Measurements from ENCODE around the gene CRIP2. TPM values are rescaled to one million over a fixed set of nuclear protein-coding genes. Genes with fewer than 3 reads are reported as not detected.

CRIP2 gene
- polyA plus RNA-seq, 1 donor from 2014 or later: 214 TPM

DNA sequence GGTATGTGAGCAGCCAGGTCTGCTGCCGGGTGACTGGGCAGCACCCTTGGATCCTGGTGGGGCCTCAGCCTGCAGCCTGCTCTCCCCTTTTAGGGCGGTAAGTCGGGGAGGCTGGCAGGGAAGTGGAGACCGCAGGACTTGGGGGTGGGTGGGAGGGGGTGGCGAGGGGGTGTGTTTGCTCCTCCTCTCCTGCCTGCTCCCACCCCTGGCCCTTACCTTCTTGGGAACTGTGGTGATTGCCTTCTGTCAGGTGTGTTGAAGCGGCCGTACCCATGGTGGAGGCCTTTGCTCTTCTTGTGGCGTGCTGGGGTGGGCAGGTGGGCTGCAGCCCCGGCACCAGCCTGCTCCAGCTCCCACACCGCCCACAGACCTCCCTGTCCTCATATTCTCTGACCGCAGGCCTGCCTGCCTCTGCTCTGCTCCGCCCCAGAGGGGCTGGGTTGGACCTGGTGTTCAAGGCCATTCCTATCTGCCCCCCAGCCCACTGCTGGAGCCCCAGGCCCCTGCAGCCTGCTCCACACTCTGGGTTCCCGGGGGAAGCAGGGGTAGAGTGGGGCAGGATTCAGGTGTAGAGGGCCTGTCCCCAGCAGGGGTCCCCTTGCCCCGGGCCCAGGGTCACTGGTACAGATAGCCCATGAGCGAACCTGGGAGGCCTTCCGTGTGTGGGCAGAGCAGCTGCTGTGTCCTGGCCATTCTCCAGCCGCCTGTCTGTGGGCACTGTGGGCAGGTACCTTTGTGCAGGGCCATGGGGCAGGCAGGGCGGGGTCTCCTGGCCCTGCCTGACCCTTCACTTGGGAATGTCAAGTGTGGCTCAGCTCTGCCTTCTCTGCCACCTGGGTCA is 21.6 kb downstream of the CRIP2 start:
- Histone ChIP-seq H3K4me3 (ENCODE audit: low read length) (no peak overlapping the region), H4K20me1 (ENCODE audit: insufficient read depth) (no peaks in the 10 kb centered on the region), H3K27me3 (ENCODE audit: insufficient read depth, low read depth, low read length) (no peaks in the 10 kb centered on the region), H3K9me3 (ENCODE audit: low read length) (no peaks in the 10 kb centered on the region), H3K9ac (ENCODE audit: low read length) (no peak overlapping the region), H3K9me2 (ENCODE audit: insufficient read depth, low read length) (no peaks in the 10 kb centered on the region), H3K4me2 (ENCODE audit: low read length) (no peak overlapping the region), H3K27ac (ENCODE audit: low read length) (no peak overlapping the region), H3K79me2 (replicated peaks; ENCODE audit: insufficient read depth, low read length) (no peaks in the 10 kb centered on the region), H3K36me3 (ENCODE audit: insufficient read depth, low read length) (no peaks in the 10 kb centered on the region), H2AFZ (ENCODE audit: low read depth, low read length) (no peak overlapping the region), H3F3A (ENCODE audit: insufficient read depth, low read length, poor library complexity, severe bottlenecking) (no peaks in the 10 kb centered on the region)
- TF ChIP-seq POLR2AphosphoS5 (IDR thresholded peaks at IDR 0.05) (no peak), CTCF (IDR thresholded peaks at IDR 0.05; ENCODE audit: poor library complexity, severe bottlenecking) (no peak), REST (IDR thresholded peaks at IDR 0.05; ENCODE audit: borderline replicate concordance) (no peak), MXI1 (conservative IDR thresholded peaks at IDR 0.05; ENCODE audit: poor library complexity, severe bottlenecking) (no peak), EP300 (conservative IDR thresholded peaks at IDR 0.05; ENCODE audit: poor library complexity, severe bottlenecking) (no peak), RAD21 (conservative IDR thresholded peaks at IDR 0.05) (no peak), SMC3 (conservative IDR thresholded peaks at IDR 0.05; ENCODE audit: poor library complexity) (no peak), TAF1 (IDR thresholded peaks at IDR 0.05; ENCODE audit: low read depth) (no peak)

DNA sequence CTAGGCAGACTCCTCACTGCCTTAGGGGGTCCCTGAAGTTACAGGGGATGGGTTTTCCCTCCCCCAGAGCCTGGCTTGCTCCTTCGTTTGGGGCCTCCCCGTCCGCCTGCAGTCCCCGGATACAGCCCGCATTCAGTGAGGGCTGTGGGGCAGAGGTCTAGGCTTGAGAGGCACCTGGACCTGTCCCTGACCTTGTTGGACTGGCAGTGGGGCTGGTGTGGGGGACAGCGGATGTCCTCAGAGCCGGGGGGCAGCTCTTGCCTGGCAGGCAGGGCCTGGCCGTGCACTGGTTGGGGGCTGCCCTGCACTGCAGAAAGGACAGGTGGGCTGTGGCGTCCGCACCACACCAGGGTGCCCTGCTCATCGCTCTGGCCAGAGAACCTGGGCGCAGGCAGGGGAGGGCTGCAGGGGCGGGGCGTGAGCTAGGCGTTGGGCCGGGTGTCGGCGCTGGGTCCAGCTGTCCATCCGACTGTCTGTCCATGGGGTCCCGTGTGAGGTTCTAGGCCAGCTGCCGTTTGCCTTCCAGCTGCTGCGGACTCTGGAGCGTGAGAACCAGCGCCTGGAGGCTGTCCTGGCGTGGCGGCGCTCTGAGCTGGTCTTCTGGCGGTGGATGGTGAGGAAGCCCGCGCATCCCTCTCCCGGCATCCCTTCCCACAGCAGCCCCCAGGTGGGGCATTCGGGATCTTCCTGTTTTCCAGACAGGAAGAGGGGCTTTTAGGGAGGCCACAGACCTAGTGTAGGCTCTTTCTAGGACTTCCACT is 22.4 kb downstream of the CRIP2 start:
- H3K79me2 ChIP-seq (replicated peaks; ENCODE audit: insufficient read depth, low read length): no peaks in the 10 kb centered on the region
- no peaks in the 10 kb centered on the region for H3K9me2 ChIP-seq (ENCODE audit: insufficient read depth, low read length)
- H3K36me3 ChIP-seq (ENCODE audit: insufficient read depth, low read length): no peaks in the 10 kb centered on the region
- H2AFZ ChIP-seq (ENCODE audit: low read depth, low read length): no peak overlapping the region
- no peaks in the 10 kb centered on the region for H3K27me3 ChIP-seq (ENCODE audit: insufficient read depth, low read depth, low read length)
- H3F3A ChIP-seq (ENCODE audit: insufficient read depth, low read length, poor library complexity, severe bottlenecking): no peaks in the 10 kb centered on the region
- H4K20me1 ChIP-seq (ENCODE audit: insufficient read depth): no peaks in the 10 kb centered on the region
- H3K4me3 ChIP-seq (ENCODE audit: low read length): no peak overlapping the region
- TF ChIP-seq RAD21 (conservative IDR thresholded peaks at IDR 0.05) (no peak), EP300 (conservative IDR thresholded peaks at IDR 0.05; ENCODE audit: poor library complexity, severe bottlenecking) (no peak), CTCF (IDR thresholded peaks at IDR 0.05; ENCODE audit: poor library complexity, severe bottlenecking) (no peak)
- H3K4me2 ChIP-seq (ENCODE audit: low read length): no peak overlapping the region
- no peak overlapping the region for H3K27ac ChIP-seq (ENCODE audit: low read length)
- no peak overlapping the region for H3K9ac ChIP-seq (ENCODE audit: low read length)
- no peaks in the 10 kb centered on the region for H3K9me3 ChIP-seq (ENCODE audit: low read length)

Data from neural cell (in vitro differentiated cells).